ENCODE measurements around the gene CREBBP.

CREBBP gene

GRCh38 chr16:3792472-3793012 lies 88.0 kb downstream of the CREBBP start:
- no peak for ATAC-seq

GRCh38 chr16:3791701-3792100 lies 88.8 kb downstream of the CREBBP start:
- no peak for ATAC-seq

GRCh38 chr16:3789375-3790099 lies 91.0 kb downstream of the CREBBP start:
- ATAC-seq: peak; percentile 82 to 91

- ATAC-seq: no peak
Measured at GRCh38 chr16:3788711-3789374, 91.7 kb downstream of the CREBBP start.

- ATAC-seq: peak; percentile 41 to 50
Measured at GRCh38 chr16:3787924-3788661, 92.4 kb downstream of the CREBBP start.

- ATAC-seq: no peak
Measured at GRCh38 chr16:3785413-3785812, 95.1 kb downstream of the CREBBP start.

GRCh38 chr16:3783516-3783915 lies 97.0 kb downstream of the CREBBP start:
- ATAC-seq: no peak

GRCh38 chr16:3782566-3782965 lies 97.9 kb downstream of the CREBBP start:
- ATAC-seq: no peak

GRCh38 chr16:3781421-3781820 lies 99.1 kb downstream of the CREBBP start:
- ATAC-seq: peak; percentile 75 to 86

GRCh38 chr16:3780570-3780969 lies 99.9 kb downstream of the CREBBP start:
- peak in 1 of 2 donors; percentile 46 for ATAC-seq

- ATAC-seq: no peak
Measured at GRCh38 chr16:3776316-3776715, 104.2 kb downstream of the CREBBP start.

GRCh38 chr16:3774819-3775218 lies 105.7 kb downstream of the CREBBP start:
- ATAC-seq: no peak

- ATAC-seq: no peak
Measured at GRCh38 chr16:3774156-3774767, 106.3 kb downstream of the CREBBP start.

GRCh38 chr16:3773663-3774062 lies 106.8 kb downstream of the CREBBP start:
- ATAC-seq: no peak

GRCh38 chr16:3771513-3771912 lies 109.0 kb downstream of the CREBBP start:
- no peak for ATAC-seq

- ATAC-seq: no peak
Measured at GRCh38 chr16:3770530-3770929, 110.0 kb downstream of the CREBBP start.

- ATAC-seq: no peak
Measured at GRCh38 chr16:3769942-3770341, 110.6 kb downstream of the CREBBP start.

GRCh38 chr16:3769013-3769412 lies 111.5 kb downstream of the CREBBP start:
- no peak for ATAC-seq

- no peak for ATAC-seq
Measured at GRCh38 chr16:3767333-3767986, 113.1 kb downstream of the CREBBP start.

- ATAC-seq: no peak
Measured at GRCh38 chr16:3766177-3766576, 114.3 kb downstream of the CREBBP start.

GRCh38 chr16:3764409-3764808 lies 116.1 kb downstream of the CREBBP start:
- ATAC-seq: no peak

- ATAC-seq: no peak
Measured at GRCh38 chr16:3762107-3762750, 118.3 kb downstream of the CREBBP start.

All from activated CD4-positive, CD25-positive, alpha-beta regulatory T cell treated with anti-CD3 and anti-CD28 coated beads, Interleukin-2, amount 50 U/mL, for 24 hours (primary cell).